Panc1 (cell line): Measurements from ENCODE around the gene ADCK2. TPM values are rescaled to one million over a fixed set of nuclear protein-coding genes. Genes with fewer than 3 reads are reported as not detected.
"Not testable (repeated sequence)": the region's sequence is repeated elsewhere in the genome, so short reads cannot be mapped to it uniquely, and the experiment has no call there.

Experiments
- ATAC-seq: fragments of 200-7000 bp; cut with Tn5 transposase; 2 replicates; pipeline ENCODE4 v1.9.1; 2020; ENCODE audit warnings: mild to moderate bottlenecking, moderate library complexity
- BruUV-seq: library from RNA; stranded (reverse); fragments of 400-500 nt; replicated peaks from 2 replicates; lab custom pipeline; 2021; lab: Mats Ljungman, UMichigan
- CTCF ChIA-PET: fragments of 300-600 bp; sonication (Branson Sonifier 250); formaldehyde crosslinking; loops from one replicate; lab custom pipeline; 2022; ENCODE audit warnings: antibody characterized with exemption; lab: Charles Lee
- POLR2A ChIA-PET: fragments of 300-600 bp; sonication (Branson Sonifier 250); formaldehyde crosslinking; loops from one replicate; lab custom pipeline; 2022; ENCODE audit warnings: antibody characterized with exemption; lab: Charles Lee
- DNase-seq: peaks from one replicate; pipeline ENCODE4 v3.0.0-alpha.2; 2010; ENCODE audit warnings: low read depth, low spot score
- H3K27ac ChIP-seq: 2 replicates; pipeline ENCODE4 v1.5.1; 2011; ENCODE audit warnings: mild to moderate bottlenecking, low read length, inconsistent platforms
- H3K27me3 ChIP-seq: fragments of 200-500 bp; sonication (Bioruptor generic); 2 replicates; pipeline ENCODE4 v1.6.0; 2014; ENCODE audit warnings: low read length, inconsistent platforms; ENCODE audit not compliant: control insufficient read depth, insufficient read depth
- H3K36me3 ChIP-seq: fragments of 200-500 bp; sonication (Bioruptor generic); 2 replicates; pipeline ENCODE4 v1.5.1; 2014; ENCODE audit warnings: inconsistent platforms, mild to moderate bottlenecking, low read length, moderate library complexity; ENCODE audit not compliant: control insufficient read depth, insufficient read depth
- H3K4me1 ChIP-seq: 2 replicates; pipeline ENCODE4 v1.5.1; 2011; ENCODE audit warnings: inconsistent platforms, mild to moderate bottlenecking, low read length, moderate library complexity; ENCODE audit not compliant: control insufficient read depth, insufficient read depth
- H3K4me3 ChIP-seq, 2 experiments: 2 replicates each; pipeline ENCODE4 v1.5.1; 2011 to 2012; ENCODE audit warnings: low read depth in 2 of 2, low read length in 2 of 2, mild to moderate bottlenecking in 2 of 2, inconsistent platforms in 1 of 2, moderate library complexity in 1 of 2
- H3K9me3 ChIP-seq: fragments of 200-500 bp; sonication (Bioruptor generic); 2 replicates; pipeline ENCODE4 v1.5.1; 2014; ENCODE audit warnings: low read depth, mild to moderate bottlenecking, inconsistent platforms, low read length, moderate library complexity; ENCODE audit not compliant: control insufficient read depth, insufficient read depth
- POLR2AphosphoS5 ChIP-seq: IDR thresholded peaks from 2 replicates; pipeline ENCODE4 v1.6.1; 2012; ENCODE audit warnings: mild to moderate bottlenecking, low read depth, low read length, moderate library complexity
- SIN3A ChIP-seq: IDR thresholded peaks from 2 replicates; pipeline ENCODE4 v1.6.1; 2012; ENCODE audit warnings: low read depth, mild to moderate bottlenecking, low read length, moderate library complexity, borderline replicate concordance; ENCODE audit not compliant: insufficient read depth
- TCF7L2 ChIP-seq: IDR thresholded peaks from 2 replicates; pipeline ENCODE4 v1.6.1; 2011; ENCODE audit warnings: mild to moderate bottlenecking, low read depth, low read length, inconsistent platforms
- in situ Hi-C: cut with HindIII; loops from 2 replicates; pipeline ENCODE4 v1.10.0; 2016; ENCODE audit warnings: low sequenced_read_pairs, low pct_unique_long_range_greater_than_20kb
- intact Hi-C: fragments of 100-400 bp; cut with micrococcal nuclease; formaldehyde crosslinking; loops from one replicate; pipeline ENCODE4 v1.10.0; 2022; ENCODE audit not compliant: unreplicated experiment
- total RNA-seq: library from RNA; stranded (reverse); gene quantifications from one replicate; pipeline ENCODE4 v1.2.1, GENCODE V29; 2021; ENCODE audit not compliant: unreplicated experiment
- TF ChIP-seq, protein P1 (sequence below), 2 experiments: IDR thresholded peaks; 2 replicates each; pipeline ENCODE4 v1.6.1; 2011 to 2012; ENCODE audit warnings: low read depth in 2 of 2, control low read depth in 1 of 2, low read length in 1 of 2, mild to moderate bottlenecking in 1 of 2, moderate library complexity in 1 of 2; ENCODE audit not compliant: insufficient read depth in 1 of 2
- TF ChIP-seq, protein P2 (sequence below): fragments of 450-650 bp; IDR thresholded peaks from 2 replicates; pipeline ENCODE4 v1.5.1; 2017; ENCODE audit warnings: mild to moderate bottlenecking

The ADCK2 gene
- total RNA-seq, 1 experiment from 2014 or later: 21.6 TPM

DNA sequence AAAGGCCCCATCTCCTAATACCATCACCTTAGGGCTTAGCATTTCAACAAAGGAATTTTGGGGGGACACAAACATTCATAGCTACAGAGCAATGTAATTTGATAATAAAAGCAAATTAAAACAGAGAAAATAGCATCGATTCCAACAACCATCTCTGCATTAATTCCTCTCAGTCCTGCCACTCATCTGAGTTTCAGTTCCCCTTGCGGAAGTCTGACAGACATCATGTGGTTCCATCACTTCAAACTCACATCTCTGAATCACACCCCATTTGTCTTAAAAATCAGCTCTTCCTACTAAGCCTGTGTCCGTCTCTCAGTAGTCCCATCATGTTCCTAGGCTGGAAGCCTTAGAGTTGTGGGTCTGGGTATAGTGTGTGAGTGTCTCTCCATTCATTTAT is 3.6 kb downstream of the ADCK2 start:
- Histone ChIP-seq H3K4me1 (no peaks in the 10 kb centered on the region; the same call in 1 of the 2 replicates), H3K27me3 (no peaks in the 10 kb centered on the region), H3K36me3 (no peaks in the 10 kb centered on the region), H3K4me3 (no peak overlapping the region), H3K9me3 (no peaks in the 10 kb centered on the region), H3K27ac (no peak overlapping the region)
- no peak for ATAC-seq
- in situ Hi-C loops (no loop called here), intact Hi-C loops (loop anchor here (10.0 kb wide), 1 partner anchor 308 kb away; no protein-coding TSS in a partner anchor)
- no TSS peak for BruUV-seq
- no peak for DNase-seq
- POLR2A ChIA-PET: no interaction called here
- CTCF ChIA-PET: interaction anchor here (1.5 kb wide), 1 partner anchor 307 kb away, joined by 4 read pairs; no protein-coding TSS in a partner anchor
- no peak for TF ChIP-seq SIN3A
- TF ChIP-seq POLR2AphosphoS5: no peak
- no peak for TF ChIP-seq TCF7L2
- TF ChIP-seq, protein P1, sequence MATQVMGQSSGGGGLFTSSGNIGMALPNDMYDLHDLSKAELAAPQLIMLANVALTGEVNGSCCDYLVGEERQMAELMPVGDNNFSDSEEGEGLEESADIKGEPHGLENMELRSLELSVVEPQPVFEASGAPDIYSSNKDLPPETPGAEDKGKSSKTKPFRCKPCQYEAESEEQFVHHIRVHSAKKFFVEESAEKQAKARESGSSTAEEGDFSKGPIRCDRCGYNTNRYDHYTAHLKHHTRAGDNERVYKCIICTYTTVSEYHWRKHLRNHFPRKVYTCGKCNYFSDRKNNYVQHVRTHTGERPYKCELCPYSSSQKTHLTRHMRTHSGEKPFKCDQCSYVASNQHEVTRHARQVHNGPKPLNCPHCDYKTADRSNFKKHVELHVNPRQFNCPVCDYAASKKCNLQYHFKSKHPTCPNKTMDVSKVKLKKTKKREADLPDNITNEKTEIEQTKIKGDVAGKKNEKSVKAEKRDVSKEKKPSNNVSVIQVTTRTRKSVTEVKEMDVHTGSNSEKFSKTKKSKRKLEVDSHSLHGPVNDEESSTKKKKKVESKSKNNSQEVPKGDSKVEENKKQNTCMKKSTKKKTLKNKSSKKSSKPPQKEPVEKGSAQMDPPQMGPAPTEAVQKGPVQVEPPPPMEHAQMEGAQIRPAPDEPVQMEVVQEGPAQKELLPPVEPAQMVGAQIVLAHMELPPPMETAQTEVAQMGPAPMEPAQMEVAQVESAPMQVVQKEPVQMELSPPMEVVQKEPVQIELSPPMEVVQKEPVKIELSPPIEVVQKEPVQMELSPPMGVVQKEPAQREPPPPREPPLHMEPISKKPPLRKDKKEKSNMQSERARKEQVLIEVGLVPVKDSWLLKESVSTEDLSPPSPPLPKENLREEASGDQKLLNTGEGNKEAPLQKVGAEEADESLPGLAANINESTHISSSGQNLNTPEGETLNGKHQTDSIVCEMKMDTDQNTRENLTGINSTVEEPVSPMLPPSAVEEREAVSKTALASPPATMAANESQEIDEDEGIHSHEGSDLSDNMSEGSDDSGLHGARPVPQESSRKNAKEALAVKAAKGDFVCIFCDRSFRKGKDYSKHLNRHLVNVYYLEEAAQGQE (IDR thresholded peaks at IDR 0.05; ENCODE audit: insufficient read depth in 1 of 2, low read depth in 2 of 2, low read length in 1 of 2): no peak
- TF ChIP-seq, protein P2, sequence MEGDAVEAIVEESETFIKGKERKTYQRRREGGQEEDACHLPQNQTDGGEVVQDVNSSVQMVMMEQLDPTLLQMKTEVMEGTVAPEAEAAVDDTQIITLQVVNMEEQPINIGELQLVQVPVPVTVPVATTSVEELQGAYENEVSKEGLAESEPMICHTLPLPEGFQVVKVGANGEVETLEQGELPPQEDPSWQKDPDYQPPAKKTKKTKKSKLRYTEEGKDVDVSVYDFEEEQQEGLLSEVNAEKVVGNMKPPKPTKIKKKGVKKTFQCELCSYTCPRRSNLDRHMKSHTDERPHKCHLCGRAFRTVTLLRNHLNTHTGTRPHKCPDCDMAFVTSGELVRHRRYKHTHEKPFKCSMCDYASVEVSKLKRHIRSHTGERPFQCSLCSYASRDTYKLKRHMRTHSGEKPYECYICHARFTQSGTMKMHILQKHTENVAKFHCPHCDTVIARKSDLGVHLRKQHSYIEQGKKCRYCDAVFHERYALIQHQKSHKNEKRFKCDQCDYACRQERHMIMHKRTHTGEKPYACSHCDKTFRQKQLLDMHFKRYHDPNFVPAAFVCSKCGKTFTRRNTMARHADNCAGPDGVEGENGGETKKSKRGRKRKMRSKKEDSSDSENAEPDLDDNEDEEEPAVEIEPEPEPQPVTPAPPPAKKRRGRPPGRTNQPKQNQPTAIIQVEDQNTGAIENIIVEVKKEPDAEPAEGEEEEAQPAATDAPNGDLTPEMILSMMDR: no peak

DNA sequence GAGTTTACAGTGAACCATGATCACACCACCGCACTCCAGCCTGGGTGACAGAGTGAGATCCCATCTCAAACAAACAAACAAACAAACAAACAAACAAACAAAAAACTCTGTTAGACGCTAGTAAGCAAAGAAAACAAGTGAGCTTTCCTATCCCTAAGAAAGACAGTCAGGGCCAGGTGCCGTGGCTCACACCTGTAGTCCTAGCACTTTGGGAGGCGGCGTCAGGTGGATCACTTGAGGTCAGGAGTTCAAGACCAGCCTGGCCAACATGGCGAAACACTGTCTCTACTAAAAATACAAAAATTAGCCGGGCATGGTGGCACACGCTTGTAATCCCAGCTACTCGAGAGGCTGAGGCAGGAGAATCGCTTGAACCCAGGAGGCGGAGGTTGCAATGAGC is 4.2 kb downstream of the ADCK2 start:
- H3K27ac ChIP-seq, H3K9me3 ChIP-seq, ATAC-seq, H3K27me3 ChIP-seq, DNase-seq, CTCF ChIA-PET, H3K4me1 ChIP-seq, in situ Hi-C loops, BruUV-seq, H3K4me3 ChIP-seq, POLR2A ChIA-PET, H3K36me3 ChIP-seq: not testable (repeated sequence)
- intact Hi-C loops: loop anchor here (10.0 kb wide), 1 partner anchor 308 kb away; no protein-coding TSS in a partner anchor

DNA sequence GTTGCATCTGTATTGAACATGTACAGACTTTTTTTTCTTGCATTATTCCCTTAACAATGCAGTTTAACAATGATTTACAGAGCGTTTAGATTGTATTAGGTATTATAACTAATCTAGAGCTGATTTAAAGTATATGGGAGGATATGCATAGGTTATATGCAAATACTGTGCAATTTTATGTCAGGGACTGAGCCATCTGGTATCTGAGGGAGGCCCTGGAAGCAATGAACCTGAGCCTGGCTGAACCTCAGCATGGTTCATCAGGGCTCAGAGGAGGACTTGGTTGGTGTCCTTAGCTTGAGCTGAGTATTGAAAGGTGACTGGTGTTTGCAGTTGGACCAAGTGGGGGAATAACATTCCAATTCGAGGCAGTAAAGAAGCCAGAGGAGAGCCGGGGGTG is 4.8 kb downstream of the ADCK2 start:
- no peak overlapping the region for H3K27ac ChIP-seq
- H3K4me1 ChIP-seq: no peaks in the 10 kb centered on the region; the same call in 1 of the 2 replicates
- DNase-seq: no peak
- no peaks in the 10 kb centered on the region for H3K36me3 ChIP-seq
- TF ChIP-seq, protein P2: no peak
- TF ChIP-seq SIN3A (no peak), POLR2AphosphoS5 (no peak), TCF7L2 (no peak)
- TF ChIP-seq, protein P1 (IDR thresholded peaks at IDR 0.05; ENCODE audit: insufficient read depth in 1 of 2, low read depth in 2 of 2, low read length in 1 of 2): no peak
- H3K27me3 ChIP-seq: no peaks in the 10 kb centered on the region
- ChIA-PET CTCF (no interaction called here), POLR2A (no interaction called here)
- intact Hi-C loops: loop anchor here (10.0 kb wide), 1 partner anchor 307 kb away; no protein-coding TSS in a partner anchor
- BruUV-seq: no TSS peak
- no peak for ATAC-seq
- H3K4me3 ChIP-seq: no peak overlapping the region
- no peaks in the 10 kb centered on the region for H3K9me3 ChIP-seq
- in situ Hi-C loops: no loop called here
